DMS53 treated with DMSO at 0.1 percent for 48 hours (cell line): ENCODE measurements around the gene DCAF16.

Experiments used
- DNase-seq: peaks from one replicate; lab custom pipeline; 2025; ENCODE audit not compliant: unreplicated experiment; lab: John Stamatoyannopoulos, UW

Gene DCAF16

GRCh38 chr4:17785858-17786257 lies 24.7 kb downstream of the DCAF16 start:
- peak; percentile 52 for DNase-seq

GRCh38 chr4:17781300-17782287 lies 29.0 kb downstream of the DCAF16 start, which contains the start of gene FAM184B:
FAM184B (minus strand) TSS chr4:17781621; CDS start chr4:17781299, 322 bp downstream.
- DNase-seq, result peak; percentile 28

- DNase-seq, result peak; percentile 87
Observed at GRCh38 chr4:17780501-17781299, 29.9 kb downstream of the DCAF16 start.

- DNase-seq, result no peak
Observed at GRCh38 chr4:17778431-17778830, 32.1 kb downstream of the DCAF16 start.

GRCh38 chr4:17773135-17773698 lies 37.3 kb downstream of the DCAF16 start:
- no peak for DNase-seq

- DNase-seq, result peak; percentile 63
Observed at GRCh38 chr4:17771284-17771908, 39.2 kb downstream of the DCAF16 start.

GRCh38 chr4:17770845-17771244 lies 39.7 kb downstream of the DCAF16 start:
- DNase-seq, result no peak

GRCh38 chr4:17769406-17770174 lies 41.0 kb downstream of the DCAF16 start:
- no peak for DNase-seq

GRCh38 chr4:17766826-17767458 lies 43.6 kb downstream of the DCAF16 start:
- no peak for DNase-seq

GRCh38 chr4:17765514-17766286 lies 44.9 kb downstream of the DCAF16 start:
- no peak for DNase-seq

GRCh38 chr4:17763931-17764330 lies 46.6 kb downstream of the DCAF16 start:
- DNase-seq, result no peak

GRCh38 chr4:17763416-17763815 lies 47.1 kb downstream of the DCAF16 start:
- no peak for DNase-seq

GRCh38 chr4:17762726-17763125 lies 47.8 kb downstream of the DCAF16 start:
- DNase-seq, result peak; percentile 8

- DNase-seq, result no peak
Observed at GRCh38 chr4:17761062-17761461, 49.5 kb downstream of the DCAF16 start.

- no peak for DNase-seq
Observed at GRCh38 chr4:17760626-17761025, 49.9 kb downstream of the DCAF16 start.

- DNase-seq, result no peak
Observed at GRCh38 chr4:17758485-17758884, 52.1 kb downstream of the DCAF16 start.

GRCh38 chr4:17757621-17758020 lies 52.9 kb downstream of the DCAF16 start:
- no peak for DNase-seq

GRCh38 chr4:17753646-17754045 lies 56.9 kb downstream of the DCAF16 start:
- no peak for DNase-seq
